CD4-positive, alpha-beta T cell (primary cell): ENCODE data around the gene PI4K2B. TPM values are rescaled to one million over a fixed set of nuclear protein-coding genes. Genes with fewer than 3 reads are reported as not detected.
A peak's percentile ranks its signal among the peaks of the same experiment; 100 is the strongest.
"Not testable (repeated sequence)": the region's sequence is repeated elsewhere in the genome, so short reads cannot be mapped to it uniquely, and the experiment has no call there.

Source experiments
- ATAC-seq: fragments of 200-7000 bp; cut with Tn5 transposase; one replicate; pipeline ENCODE4 v1.10.0; 2022; ENCODE audit warnings: mild to moderate bottlenecking; ENCODE audit not compliant: poor library complexity
- CTCF ChIA-PET: fragments of 350-600 bp; sonication (Branson Sonifier 250); formaldehyde crosslinking; loops from one replicate; lab custom pipeline; 2021; ENCODE audit warnings: antibody characterized with exemption, inconsistent platforms; lab: Charles Lee
- POLR2A ChIA-PET: fragments of 350-600 bp; sonication (Branson Sonifier 250); formaldehyde crosslinking; loops from one replicate; lab custom pipeline; 2021; ENCODE audit warnings: antibody characterized with exemption, inconsistent platforms; lab: Charles Lee
- DNase-seq, 14 experiments: peaks; one replicate each; pipeline ENCODE4 v3.0.0-alpha.2; 2013 to 2020; ENCODE audit warnings: mixed read lengths in 2 of 14
- H3K27ac ChIP-seq, 2 donors: one replicate each; pipeline versions ENCODE4 v1.5.1 to v1.7.0; 2013; ENCODE audit warnings: low read length in 2 of 2, low read depth in 1 of 2, mild to moderate bottlenecking in 1 of 2
- H3K27me3 ChIP-seq, 2 experiments: 1 replicate in 1 of 2; 2 replicates in 1 of 2; pipeline versions ENCODE4 v1.6.1 to v1.7.0; 2013; ENCODE audit warnings: low read length in 2 of 2, control low read depth in 1 of 2, mild to moderate bottlenecking in 1 of 2, moderate library complexity in 1 of 2; ENCODE audit not compliant: insufficient read depth in 2 of 2, control insufficient read depth in 1 of 2
- H3K36me3 ChIP-seq: one replicate; pipeline ENCODE4 v1.6.1; 2013; ENCODE audit warnings: low read length, control low read depth; ENCODE audit not compliant: insufficient read depth
- H3K4me1 ChIP-seq: one replicate; pipeline ENCODE4 v1.6.1; 2013; ENCODE audit warnings: low read length, control low read depth; ENCODE audit not compliant: insufficient read depth
- H3K4me3 ChIP-seq: one replicate; pipeline ENCODE4 v1.5.1; 2013; ENCODE audit warnings: mild to moderate bottlenecking, low read length, moderate library complexity
- H3K9me3 ChIP-seq, 2 experiments: 1 replicate in 1 of 2; 2 replicates in 1 of 2; pipeline versions ENCODE4 v1.6.1 to v1.7.0; 2013; ENCODE audit warnings: low read length in 2 of 2, mild to moderate bottlenecking in 2 of 2, control low read depth in 1 of 2, moderate library complexity in 1 of 2; ENCODE audit not compliant: control insufficient read depth in 1 of 2, insufficient read depth in 1 of 2
- H3K27ac Mint-ChIP-seq: one replicate; pipeline ENCODE4 v1.8.0; 2020; ENCODE audit warnings: mixed read lengths
- H3K27me3 Mint-ChIP-seq: one replicate; pipeline ENCODE4 v1.8.0; 2021; ENCODE audit warnings: mixed read lengths
- H3K36me3 Mint-ChIP-seq: one replicate; pipeline ENCODE4 v1.8.0; 2021; ENCODE audit warnings: low read depth, mixed read lengths
- H3K4me1 Mint-ChIP-seq: one replicate; pipeline ENCODE4 v1.8.0; 2021; ENCODE audit warnings: low read depth, mixed read lengths
- H3K4me3 Mint-ChIP-seq: one replicate; pipeline ENCODE4 v1.8.0; 2020; ENCODE audit warnings: mild to moderate bottlenecking, mixed read lengths
- H3K9me3 Mint-ChIP-seq: one replicate; pipeline ENCODE4 v1.8.0; 2020; ENCODE audit warnings: mixed read lengths
- CTCF ChIP-seq: fragments of 200-600 bp; IDR thresholded peaks from one replicate; pipeline ENCODE4 v1.8.0; 2022; ENCODE audit warnings: antibody characterized with exemption, mild to moderate bottlenecking
- intact Hi-C, 2 experiments: fragments of 100-400 bp; cut with DNase I in 1 of 2; cut with micrococcal nuclease in 1 of 2; formaldehyde crosslinking; loops; one replicate each; pipeline versions ENCODE4 v1.15.1 to v1.9.0; 2023 to 2025; cut with DNase I, micrococcal nuclease
- total RNA-seq, 174 experiments: library from RNA in 2 of 174; stranded (reverse) in 2 of 174; gene quantifications; one replicate each; pipeline ENCODE4 v1.2.3 and lab custom pipeline; 2021 to 2026

The PI4K2B gene
- total RNA-seq, 2 experiments from 2014 or later = 7.0 to 7.2 TPM

GRCh38 chr4:25320773-25321172 lies 86.9 kb downstream of the PI4K2B start:
- peaks cover 72% of the 10 kb centered on the region for H3K36me3 Mint-ChIP-seq

GRCh38 chr4:25321703-25322102 lies 87.9 kb downstream of the PI4K2B start:
- Mint-ChIP-seq H3K9me3 (no peaks in the 10 kb centered on the region), H3K36me3 (peaks cover 69% of the 10 kb centered on the region), H3K27me3 (no peaks in the 10 kb centered on the region), H3K4me1 (no peaks in the 10 kb centered on the region), H3K4me3 (no peak overlapping the region), H3K27ac (no peak overlapping the region)
- intact Hi-C loops = no loop called here
- H3K27ac ChIP-seq = no peak overlapping the region
- no peaks in the 10 kb centered on the region for H3K4me1 ChIP-seq
- no peaks in the 10 kb centered on the region for H3K9me3 ChIP-seq
- no peak for ATAC-seq
- peaks cover 3% of the 10 kb centered on the region for H3K36me3 ChIP-seq
- no peak overlapping the region for H3K4me3 ChIP-seq
- ChIA-PET POLR2A (interaction anchor here (1.1 kb wide), 1 partner anchor 9 kb away, joined by 4 read pairs; the partner anchor contains the start of gene ZCCHC4), CTCF (interaction anchor here (2.0 kb wide), 1 partner anchor 9 kb away, joined by 8 read pairs; the partner anchor contains the start of gene ZCCHC4)
- H3K27me3 ChIP-seq = no peaks in the 10 kb centered on the region
- no peak for DNase-seq
- TF ChIP-seq CTCF = no peak

More at GRCh38 chr4:25320773-25321172, 86.9 kb downstream of the PI4K2B start:
- H3K9me3 ChIP-seq = no peaks in the 10 kb centered on the region
- TF ChIP-seq CTCF = no peak
- H3K27ac Mint-ChIP-seq = no peak overlapping the region
- ChIA-PET POLR2A (no interaction called here), CTCF (no interaction called here)
- no peaks in the 10 kb centered on the region for H3K4me1 Mint-ChIP-seq
- no peak for ATAC-seq
- no peaks in the 10 kb centered on the region for H3K27me3 ChIP-seq
- no peaks in the 10 kb centered on the region for H3K4me1 ChIP-seq
- no peaks in the 10 kb centered on the region for H3K9me3 Mint-ChIP-seq
- H3K27me3 Mint-ChIP-seq = no peaks in the 10 kb centered on the region
- no peak overlapping the region for H3K4me3 ChIP-seq
- no peak overlapping the region for H3K27ac ChIP-seq
- H3K4me3 Mint-ChIP-seq = no peak overlapping the region
- H3K36me3 ChIP-seq = peaks cover 9% of the 10 kb centered on the region
- intact Hi-C loops = no loop called here
- DNase-seq = peak in 2 of 14 experiments; percentile 17 to 47

GRCh38 chr4:25328463-25328862 lies 94.6 kb downstream of the PI4K2B start:
- Mint-ChIP-seq H3K4me1 (peaks cover 14% of the 10 kb centered on the region), H3K36me3 (peaks cover 25% of the 10 kb centered on the region)
- ATAC-seq, H3K9me3 Mint-ChIP-seq, H3K27ac ChIP-seq, CTCF ChIA-PET, H3K4me3 ChIP-seq, H3K27me3 Mint-ChIP-seq, POLR2A ChIA-PET, H3K4me3 Mint-ChIP-seq, H3K36me3 ChIP-seq, DNase-seq, H3K27ac Mint-ChIP-seq, H3K9me3 ChIP-seq, H3K27me3 ChIP-seq, intact Hi-C loops: not testable (repeated sequence)
- H3K4me1 ChIP-seq = peaks cover 12% of the 10 kb centered on the region

Other genes starting within 250 kb of the PI4K2B start
- gene LGI2, start 203.1 kb upstream of the PI4K2B start, total RNA-seq = not detected
- 10 to 100 TPM; 18.5 to 18.7 TPM for gene SEPSECS, start 73.6 kb upstream of the PI4K2B start, total RNA-seq
- gene ZCCHC4, start 78.7 kb downstream of the PI4K2B start, total RNA-seq = 1 to 10 TPM; 6.4 to 6.7 TPM
- gene ANAPC4, start 143.2 kb downstream of the PI4K2B start, total RNA-seq = 10 to 100 TPM; 24.4 to 26.0 TPM